AG09319 (cell line): ENCODE data around the gene THOC7.

Source experiments
- DNase-seq: peaks from one replicate; pipeline ENCODE4 v3.0.0-alpha.2; 2010; ENCODE audit warnings: low read depth; ENCODE audit errors: extremely low read depth
- TF ChIP-seq, protein P1 (sequence below): IDR thresholded peaks from 2 replicates; pipeline ENCODE4 v1.5.1; 2011; ENCODE audit warnings: low read depth, mild to moderate bottlenecking, inconsistent platforms, low read length, moderate library complexity

Gene THOC7

DNA sequence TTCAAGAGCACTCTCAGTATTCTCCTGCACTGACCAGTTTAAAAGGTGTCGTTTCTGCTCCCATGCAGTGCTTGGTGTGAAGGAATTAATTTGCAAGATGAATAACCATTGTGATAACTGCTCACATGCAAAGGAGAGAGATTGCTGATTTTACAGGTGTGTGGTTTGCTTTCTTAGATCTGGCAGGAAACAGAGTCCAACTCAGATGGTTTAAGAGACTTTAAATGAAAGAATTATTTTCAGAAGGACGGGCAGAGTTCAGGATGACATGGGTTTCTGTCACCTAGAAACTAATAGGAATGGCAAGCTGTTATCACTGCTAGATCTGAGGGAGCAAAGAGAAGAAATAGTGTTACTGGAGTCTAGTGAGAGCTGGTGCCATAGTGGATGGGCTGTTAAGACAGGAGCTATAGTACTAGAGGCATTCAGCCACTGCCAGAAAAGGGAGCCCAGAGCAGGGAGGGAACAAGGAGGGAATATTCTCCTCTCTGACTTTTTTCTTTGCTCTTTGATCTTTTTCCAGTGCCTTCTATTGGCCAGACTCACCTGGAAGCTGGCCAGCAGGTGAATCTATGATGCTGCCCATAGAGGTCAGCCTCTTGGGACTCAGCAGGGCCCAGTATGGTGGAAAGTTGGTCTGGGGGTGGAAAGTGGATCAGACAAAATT, 14.9 kb upstream of the THOC7 start:
- no peak for DNase-seq
- TF ChIP-seq, protein P1, sequence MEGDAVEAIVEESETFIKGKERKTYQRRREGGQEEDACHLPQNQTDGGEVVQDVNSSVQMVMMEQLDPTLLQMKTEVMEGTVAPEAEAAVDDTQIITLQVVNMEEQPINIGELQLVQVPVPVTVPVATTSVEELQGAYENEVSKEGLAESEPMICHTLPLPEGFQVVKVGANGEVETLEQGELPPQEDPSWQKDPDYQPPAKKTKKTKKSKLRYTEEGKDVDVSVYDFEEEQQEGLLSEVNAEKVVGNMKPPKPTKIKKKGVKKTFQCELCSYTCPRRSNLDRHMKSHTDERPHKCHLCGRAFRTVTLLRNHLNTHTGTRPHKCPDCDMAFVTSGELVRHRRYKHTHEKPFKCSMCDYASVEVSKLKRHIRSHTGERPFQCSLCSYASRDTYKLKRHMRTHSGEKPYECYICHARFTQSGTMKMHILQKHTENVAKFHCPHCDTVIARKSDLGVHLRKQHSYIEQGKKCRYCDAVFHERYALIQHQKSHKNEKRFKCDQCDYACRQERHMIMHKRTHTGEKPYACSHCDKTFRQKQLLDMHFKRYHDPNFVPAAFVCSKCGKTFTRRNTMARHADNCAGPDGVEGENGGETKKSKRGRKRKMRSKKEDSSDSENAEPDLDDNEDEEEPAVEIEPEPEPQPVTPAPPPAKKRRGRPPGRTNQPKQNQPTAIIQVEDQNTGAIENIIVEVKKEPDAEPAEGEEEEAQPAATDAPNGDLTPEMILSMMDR, result no peak

DNA sequence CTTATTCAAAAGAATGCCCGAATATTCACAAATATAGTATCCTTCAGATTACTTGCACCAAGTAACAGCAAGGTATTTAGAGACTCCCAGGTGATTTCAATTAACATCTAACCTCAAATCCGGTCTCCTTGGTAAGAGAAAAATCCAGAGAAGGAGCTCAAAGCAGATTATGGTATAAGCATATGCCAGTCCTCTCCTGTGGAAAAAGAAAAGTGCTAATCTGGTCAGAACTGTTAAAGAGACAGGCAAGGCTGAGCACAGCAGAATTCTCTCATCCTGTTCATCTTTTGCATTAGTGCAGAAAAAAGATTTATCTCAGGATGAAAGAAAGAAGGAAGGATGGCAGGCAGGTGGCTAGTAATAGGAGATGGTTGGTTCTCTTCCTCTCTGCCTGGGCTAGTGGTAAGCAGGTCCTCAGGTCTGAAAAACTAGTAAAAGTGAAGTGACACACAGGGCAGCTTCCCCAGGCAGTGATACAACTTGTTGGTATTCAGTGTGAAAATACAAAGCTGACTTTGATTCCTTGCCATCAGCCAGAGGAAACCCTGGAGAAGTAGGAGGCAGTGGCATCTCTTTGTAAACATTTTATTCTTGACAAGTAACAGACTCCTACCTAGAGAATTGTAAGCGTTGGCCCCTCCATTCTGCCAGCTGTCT, 14.3 kb upstream of the THOC7 start:
- TF ChIP-seq, protein P1, result no peak
- DNase-seq, result no peak

DNA sequence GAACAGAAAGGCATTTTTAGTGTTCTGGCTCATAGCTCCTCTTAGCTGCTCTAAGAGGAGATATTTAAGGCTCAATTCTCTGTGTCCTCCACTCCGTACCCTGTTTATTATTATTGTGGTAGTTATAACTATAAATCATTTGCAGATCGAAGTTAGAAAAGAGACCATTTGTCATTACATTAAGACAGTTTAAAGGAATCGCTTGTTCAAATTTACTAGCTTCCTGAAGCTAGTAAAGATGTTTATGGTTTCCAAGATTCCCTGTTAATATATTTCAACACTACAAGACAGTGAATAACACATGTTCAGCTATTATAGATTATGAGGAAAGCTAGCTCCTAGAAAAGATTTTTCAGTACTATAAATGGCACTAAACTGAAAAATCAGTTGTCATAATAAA, 12.7 kb upstream of the THOC7 start:
- TF ChIP-seq, protein P1, result no peak
- no peak for DNase-seq

DNA sequence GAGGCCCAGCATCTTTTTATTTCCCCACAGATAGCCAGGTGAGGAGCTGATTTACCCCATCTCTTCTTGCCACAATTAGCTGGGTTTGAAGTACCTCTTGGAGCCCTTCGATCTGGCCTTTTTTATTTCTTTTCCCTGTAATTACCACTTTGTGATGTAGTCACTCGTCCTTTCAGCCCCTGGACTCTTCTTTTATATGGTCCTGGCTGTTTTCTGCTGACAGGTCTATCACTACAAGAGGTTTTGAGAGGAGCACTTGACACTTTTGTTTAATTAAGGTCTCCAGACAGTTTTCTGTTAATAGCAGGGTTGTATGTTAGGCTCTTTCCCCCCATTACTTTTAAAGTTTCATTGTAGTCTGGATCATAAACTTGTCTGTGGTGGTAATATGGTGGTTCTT, 11.9 kb upstream of the THOC7 start:
- TF ChIP-seq, protein P1, result no peak
- DNase-seq, result no peak

DNA sequence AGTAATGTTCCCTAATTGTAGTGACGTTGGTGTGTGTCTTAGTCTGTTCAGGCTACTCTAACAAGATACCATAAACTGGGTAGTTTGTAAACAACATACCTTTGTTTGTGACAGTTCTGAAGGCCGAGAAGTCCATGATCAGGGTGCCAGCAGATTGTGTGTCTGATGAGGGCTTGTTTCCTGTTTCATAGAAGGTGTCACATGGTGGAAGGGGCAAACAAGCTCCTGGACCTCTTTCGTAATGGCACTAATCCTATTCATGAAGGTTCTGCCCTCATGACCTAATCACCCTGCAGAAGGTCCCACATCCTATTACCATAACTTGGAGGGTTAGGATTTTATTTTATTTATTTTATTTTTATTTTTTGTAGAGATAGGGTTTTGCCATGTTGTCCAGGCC, 11.2 kb upstream of the THOC7 start:
- DNase-seq, result no peak
- TF ChIP-seq, protein P1, result no peak

DNA sequence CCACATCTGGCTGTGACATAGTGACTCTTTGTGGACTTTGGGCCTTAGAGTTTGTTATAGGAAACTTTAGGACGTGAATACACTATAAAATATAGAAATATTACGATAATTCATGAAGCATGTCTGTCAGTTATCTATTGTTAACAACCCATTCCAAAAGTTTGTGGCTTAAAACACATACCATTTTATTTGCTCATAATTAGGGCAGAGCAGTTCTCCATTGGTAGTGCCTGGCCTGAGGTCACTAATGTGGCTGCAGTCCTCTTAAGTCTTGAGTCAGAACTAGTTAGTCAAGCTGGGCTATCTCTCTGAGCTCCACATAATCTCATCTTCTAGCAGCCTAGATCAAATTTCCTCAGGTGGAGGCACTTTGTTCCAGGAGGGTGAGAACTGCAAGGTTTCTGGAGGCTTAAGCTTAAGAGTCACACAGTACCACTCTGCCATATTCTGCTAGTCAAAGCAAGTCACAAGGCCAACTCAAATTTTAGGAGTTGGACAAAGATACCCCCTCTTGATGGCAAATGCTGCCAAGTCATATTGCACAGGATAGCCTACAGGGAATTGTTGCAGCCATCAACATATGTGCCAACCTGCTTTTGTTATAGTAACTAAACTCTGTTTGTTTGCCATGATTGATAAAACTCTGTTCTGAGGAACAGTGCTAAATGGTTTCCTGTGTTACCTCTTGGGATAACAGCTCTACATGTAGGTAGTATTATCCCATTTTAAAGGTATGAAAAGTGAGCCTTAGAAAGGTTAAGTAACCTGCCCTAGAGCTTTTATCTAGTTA, 8.7 kb upstream of the THOC7 start:
- peak; percentile 28 for DNase-seq
- TF ChIP-seq, protein P1, result no peak

DNA sequence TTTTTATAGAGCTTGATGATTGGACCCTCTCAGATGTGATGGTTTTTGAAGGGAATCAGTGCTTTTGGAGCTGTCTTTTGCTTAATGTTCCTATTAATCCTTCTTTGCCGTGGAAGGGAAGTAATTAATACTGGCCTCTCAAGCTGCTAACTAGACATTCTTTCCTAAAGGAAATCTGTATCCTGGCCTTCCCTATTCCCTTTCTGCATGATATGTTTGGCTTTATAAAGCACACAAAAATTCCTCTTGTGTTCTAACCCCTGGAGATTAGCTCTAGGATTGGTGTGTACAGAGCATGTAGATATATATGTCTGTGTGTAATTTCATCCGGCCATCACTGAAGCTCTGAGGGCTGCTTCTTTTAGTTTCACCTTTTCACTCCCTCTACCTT, 7.0 kb upstream of the THOC7 start:
- TF ChIP-seq, protein P1, result no peak
- no peak for DNase-seq
